Stimulated activated CD4-positive, alpha-beta T cell treated with anti-CD3 and anti-CD28 coated beads, Interleukin-15, amount 100 ng/mL, for 48 hours (primary cell): ENCODE results near the gene UGT3A1.
"Not testable (repeated sequence)": the region's sequence is repeated elsewhere in the genome, so short reads cannot be mapped to it uniquely, and the experiment has no call there.

Experiments used
- DNase-seq, 2 donors: peaks; one replicate each; pipeline ENCODE4 v3.0.0-alpha.2; 2020; ENCODE audit warnings: low read depth in 2 of 2

Gene UGT3A1, protein sequence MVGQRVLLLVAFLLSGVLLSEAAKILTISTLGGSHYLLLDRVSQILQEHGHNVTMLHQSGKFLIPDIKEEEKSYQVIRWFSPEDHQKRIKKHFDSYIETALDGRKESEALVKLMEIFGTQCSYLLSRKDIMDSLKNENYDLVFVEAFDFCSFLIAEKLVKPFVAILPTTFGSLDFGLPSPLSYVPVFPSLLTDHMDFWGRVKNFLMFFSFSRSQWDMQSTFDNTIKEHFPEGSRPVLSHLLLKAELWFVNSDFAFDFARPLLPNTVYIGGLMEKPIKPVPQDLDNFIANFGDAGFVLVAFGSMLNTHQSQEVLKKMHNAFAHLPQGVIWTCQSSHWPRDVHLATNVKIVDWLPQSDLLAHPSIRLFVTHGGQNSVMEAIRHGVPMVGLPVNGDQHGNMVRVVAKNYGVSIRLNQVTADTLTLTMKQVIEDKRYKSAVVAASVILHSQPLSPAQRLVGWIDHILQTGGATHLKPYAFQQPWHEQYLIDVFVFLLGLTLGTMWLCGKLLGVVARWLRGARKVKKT

DNA sequence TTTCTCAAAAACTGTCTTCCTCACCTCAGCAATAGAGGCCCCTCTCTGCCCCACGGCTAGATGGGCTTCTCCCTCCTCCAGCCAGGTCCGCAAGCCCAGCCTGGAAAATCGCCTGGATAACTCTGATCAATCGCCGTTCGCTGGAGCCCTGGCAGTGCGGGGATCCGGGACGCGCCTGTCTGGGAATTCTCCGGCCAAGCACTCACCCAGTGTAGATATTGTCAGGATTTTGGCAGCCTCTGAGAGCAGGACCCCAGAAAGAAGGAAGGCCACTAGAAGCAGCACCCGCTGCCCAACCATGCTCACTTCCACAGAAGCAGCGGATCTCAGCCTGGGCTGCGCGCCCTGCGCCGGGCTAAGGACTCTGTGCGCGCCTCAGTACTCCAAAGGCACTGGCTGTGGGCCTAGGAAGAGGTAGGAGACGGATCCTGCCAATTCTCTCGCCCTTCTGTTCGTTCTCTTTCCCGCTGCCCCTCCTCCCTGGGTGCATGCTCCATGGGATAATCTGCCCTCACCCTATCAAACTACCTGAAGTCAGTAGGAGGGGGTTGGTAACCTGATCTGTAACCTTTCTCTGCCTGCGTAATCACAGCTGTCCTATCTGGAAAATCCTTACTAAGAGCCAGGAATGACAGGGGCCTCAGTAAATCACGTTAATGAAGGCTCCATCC is at the start of gene UGT3A1:
Gene UGT3A1 (minus strand): TSS at position 450 of the 671 bp plus-strand sequence. CDS start 150 bp downstream, at position 300.
- no peak for DNase-seq

DNA sequence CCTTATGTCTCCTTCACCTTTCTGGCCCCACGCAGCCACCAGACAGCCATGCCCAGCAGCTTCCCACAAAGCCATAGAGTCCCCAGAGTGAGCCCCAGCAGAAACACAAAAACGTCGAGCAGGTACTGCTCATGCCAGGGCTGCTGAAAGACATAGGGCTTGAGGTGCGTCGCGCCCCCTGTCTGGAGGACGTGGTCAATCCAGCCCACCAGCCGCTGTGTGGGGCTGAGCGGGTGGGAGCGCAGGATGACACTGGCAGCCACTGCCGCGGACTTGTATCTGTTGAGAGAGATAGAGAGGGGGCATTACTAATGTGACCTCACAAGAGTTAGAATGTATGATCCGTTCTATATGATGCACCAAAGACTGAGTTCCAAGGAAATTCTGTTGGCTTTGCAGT is 44.5 kb upstream of the UGT3A1 start:
- no peak for DNase-seq

DNA sequence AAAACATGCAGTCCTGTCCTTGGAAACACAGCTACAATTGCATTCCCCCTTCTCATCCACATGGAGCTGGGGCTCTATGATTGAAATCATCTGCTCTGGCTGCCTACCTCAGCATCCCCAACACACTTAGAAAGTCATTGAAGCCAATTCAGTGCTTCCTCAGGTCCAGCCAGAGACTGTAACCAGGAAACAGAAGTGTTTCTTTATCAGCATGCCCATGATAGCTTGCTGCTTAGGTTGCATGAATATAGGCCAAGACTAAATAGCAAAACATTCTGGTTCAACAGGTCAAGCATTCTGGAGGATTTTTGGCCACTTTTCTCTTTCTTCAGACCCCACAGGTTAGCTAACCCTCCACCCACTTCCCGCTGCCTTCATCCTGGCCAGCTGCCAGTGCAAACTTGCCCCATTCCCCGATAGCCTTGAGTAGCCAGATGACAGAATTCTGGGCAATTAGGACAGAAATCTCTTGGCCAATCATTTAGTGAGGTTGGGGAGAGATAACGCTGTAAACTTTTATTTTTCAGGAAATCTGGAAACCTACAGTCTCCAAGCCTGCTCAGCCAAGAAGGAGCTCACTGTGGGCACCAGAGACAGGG is 43.4 kb upstream of the UGT3A1 start:
- DNase-seq: not testable (repeated sequence)

DNA sequence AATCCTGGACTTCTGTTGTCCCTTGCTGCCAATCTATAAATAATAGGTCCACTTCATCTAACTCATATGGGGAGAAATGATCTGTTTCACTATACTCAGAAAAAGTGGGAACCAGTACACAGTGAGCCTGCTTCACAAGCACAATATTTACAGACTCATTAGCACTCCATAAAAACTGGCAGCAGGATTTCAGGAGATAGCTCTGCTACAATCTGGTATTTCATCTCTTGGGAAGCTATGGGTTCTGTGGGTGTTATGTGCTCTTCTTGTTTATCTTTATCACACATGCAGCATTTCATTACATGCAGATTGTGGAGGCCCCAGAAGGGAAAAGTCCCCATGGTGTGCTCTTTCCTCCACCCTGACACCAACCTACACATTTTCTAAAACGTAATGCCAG is 42.3 kb upstream of the UGT3A1 start:
- no peak for DNase-seq

DNA sequence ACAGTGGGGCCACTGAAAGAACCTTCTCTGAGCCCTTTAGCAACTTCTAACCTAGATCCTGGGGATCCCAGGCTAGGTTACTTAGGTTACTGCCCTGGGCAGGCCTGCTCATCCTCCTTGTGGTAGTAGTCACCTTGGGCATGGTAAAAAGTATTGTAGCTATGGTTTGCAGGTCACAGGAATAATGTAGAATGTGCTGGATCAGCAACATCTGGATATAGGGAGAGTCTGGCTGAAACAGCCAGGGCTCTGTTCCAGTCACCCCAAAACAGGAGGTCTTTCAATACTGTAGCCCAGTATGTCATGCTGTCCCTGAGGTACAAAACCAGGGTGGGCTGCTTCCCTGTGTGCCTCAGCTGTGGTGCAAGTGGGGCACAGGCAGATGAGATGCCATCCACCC is 41.9 kb upstream of the UGT3A1 start:
- no peak for DNase-seq

DNA sequence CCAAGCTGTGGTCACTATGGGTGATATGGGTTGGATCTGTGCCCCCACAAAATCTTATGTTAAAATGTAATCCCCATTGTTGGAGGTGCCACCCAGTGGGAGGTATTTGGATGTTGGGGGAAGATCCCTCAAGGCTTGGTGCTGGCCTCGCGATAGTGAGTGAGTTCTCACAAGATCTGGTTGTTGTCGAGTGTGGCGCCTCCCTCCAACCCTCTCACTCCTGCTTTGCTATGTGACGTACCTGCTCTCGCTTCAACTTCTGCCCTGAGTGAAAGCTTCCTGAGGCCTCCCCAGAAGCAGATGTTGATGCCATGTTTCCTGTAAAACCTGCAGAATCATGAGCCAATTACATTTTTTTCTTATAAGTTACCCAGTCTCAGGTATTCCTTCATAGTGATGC is 40.0 kb upstream of the UGT3A1 start:
- DNase-seq: no peak

DNA sequence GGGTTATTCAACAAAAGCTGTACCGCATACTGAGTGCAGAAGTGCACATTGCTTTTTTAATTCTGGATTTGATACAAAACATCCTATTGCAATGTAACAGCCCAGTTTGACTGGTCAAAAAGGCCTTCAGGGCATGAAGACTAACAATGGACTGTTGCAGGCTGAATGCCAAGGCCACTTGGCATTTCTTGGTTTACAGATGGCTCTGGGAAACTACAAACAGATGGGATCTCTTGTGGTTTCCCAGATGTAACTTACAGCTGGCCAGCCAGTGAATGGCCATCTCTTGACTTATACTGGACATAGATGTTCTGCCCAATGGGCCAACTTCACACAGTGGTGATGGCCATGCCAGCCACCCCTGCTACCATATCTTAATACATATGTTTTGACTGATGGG is 38.7 kb upstream of the UGT3A1 start:
- DNase-seq: no peak

DNA sequence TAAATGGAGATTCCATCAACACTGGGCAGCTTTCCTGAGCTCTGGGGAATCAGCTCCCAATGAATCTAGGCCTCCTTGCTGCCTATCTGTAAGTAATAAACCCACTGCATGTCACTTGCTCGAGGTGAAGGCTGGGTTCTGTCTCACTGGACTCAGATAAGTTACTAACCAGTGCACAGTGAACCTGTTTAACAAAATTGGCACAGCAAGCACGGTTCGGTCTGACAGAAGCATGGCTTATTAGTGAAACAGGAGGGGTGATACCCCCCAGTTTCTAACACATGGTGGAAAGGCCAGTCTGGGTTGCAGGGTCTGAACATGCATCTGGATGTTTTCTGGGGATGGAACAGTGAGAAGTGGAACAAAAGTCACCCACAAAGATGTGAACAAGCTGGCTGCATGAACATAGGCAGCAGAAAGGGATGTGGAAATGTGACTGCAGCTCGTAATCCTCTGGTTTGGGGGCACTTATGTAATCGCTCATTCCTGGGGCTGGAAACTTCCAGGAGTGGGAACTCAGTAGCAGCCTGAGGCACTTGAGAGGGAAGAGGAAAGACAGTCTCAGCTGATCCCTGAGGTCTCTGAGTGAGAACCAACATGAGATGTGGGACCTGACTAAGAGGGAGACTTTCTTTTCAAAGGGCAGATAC is 37.8 kb upstream of the UGT3A1 start:
- DNase-seq: no peak

DNA sequence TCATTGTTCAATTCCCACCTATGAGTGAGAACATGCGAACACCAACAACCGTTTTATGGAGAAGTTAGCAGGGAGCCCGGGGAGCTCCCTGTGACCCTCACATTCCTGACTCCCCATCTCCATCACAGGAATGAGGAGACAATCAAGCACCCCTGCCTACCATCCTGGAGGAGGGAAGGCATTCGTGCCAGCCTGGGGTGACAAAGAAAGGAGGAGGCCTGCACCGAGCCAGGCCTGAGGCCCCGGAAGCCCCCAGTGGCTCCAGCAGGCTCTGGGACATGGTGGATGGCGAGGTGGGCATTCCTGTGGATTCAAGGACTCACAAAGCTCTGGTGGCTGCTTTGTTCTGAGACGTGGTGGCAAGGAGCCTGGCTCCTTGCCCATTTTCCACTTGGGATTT is 36.5 kb upstream of the UGT3A1 start:
- no peak for DNase-seq

DNA sequence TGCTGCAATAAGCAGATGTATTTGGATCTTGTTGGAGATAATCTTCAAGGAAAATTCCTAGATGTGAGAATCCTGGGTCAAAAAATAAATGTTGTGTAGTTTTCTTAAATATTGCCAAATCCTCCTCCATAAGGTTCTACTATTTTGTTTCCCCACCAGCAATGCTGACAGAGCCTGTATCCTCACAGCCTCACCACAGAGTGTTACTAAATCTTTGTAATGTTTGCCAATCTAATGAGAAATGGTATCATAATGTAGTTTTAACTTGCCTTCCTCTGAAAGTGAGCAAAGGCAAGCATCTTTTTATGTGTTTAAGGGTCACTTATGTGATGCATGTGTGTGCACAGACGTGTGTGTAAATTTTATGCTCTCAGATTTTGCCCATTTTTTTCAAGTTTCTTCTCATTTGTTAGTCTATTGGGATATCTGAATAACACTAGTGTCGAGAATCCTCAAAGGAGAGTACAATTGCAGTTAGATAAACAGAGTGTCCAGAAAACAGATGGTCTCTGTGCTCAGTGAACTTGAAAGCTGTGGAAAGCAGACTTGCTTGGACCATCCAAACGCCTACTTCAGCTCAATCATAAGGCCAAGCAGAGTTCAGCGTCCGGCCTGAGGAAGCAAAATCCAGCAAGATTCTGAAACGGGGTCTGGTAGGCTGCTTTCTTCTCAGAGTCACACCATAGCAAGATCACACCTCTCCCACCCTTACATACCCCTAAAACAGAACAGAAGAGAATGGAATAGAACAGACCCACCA is 35.7 kb upstream of the UGT3A1 start:
- no peak for DNase-seq

DNA sequence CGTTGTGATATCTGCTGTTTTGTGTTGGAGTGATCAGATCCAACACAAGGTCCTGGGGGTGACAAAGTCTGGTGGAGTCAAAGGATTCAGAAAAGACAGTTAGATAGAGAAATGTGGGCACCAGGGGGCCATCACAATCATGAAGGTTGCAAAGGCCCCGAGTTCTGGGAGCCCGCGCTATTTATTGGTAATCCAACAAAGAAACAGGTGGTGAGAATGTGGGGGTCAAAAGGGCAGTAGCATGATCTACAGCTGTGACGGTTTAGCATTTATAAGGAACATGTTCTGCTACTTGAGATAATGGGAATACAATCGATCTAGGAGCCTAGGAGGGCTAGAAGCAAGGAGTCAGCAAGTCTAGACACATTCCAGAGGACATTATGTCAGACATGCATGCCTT is 31.1 kb upstream of the UGT3A1 start:
- DNase-seq: not testable (repeated sequence)

DNA sequence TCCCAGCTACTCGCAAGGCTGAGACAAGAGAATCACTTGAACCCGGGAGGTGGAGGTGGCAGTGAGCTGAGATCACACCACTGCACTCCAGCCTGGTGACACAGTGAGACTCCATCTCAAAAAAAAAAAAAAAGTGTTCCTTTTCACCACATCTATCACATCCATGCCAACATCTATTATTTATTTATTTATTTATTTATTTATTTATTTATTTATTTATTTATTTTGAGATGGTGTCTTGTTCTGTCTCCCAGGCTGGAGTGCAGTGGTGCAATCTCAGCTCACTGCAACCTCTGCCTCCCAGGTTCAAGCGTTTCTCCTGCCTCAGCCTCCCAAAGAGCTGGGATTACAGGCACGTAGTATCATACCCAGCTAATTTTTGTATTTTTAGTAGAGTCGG is 28.4 kb upstream of the UGT3A1 start:
- DNase-seq: not testable (repeated sequence)

DNA sequence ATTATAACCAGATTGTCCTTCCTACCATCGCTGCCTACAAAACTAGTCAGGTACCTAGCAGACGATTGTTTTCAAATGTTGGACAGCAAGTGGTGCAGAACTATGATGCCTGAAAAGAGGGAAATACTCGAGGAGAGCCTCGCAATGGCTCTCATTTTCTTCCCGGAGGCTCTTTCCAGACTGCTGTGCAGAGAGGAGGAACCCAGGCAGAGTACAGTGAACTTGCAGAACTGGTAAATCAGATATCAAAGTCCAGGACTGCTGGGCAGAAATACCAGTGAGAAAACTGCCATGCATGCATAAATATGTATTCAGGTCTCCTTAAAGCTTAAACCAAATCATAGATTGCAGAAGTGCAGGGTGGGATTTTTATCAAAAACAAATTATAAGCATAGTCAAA is 26.4 kb upstream of the UGT3A1 start:
- DNase-seq: no peak

DNA sequence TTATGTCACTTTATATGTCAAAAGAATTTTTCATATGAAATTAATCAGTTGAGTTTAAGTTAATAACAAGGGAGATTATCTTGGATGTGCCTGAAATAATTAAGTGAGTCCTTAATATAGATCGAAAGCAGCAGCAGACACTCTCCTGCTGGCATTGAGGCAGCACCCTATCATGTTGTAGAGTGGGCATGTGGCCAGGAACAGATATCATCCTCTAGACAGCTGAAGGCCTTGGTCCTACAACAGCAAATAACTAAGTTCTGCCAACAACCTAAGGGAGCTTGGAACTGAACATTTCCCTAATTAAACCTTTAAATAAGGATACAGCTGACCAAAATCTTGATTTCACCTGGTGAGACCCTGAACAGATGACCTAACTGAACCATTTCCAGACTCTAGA is 25.8 kb upstream of the UGT3A1 start:
- DNase-seq: no peak

DNA sequence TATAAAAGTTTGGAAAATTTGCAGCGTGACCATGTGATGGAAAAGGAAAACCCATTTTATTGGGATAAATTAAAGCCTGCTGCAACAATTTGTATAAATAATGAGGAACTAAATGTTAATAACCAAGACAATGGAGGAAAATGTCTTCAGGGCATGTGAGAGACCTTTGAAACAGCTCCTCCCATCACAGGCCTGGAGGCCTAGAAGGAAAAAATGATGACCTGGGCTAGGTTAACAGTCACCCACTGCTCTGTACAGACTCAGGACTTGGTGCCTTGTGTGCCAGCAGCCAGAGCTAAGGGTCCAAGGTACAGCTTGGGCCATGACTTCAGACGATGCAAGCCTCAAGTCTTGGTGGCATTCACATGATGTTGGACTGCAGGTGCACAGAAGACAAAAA is 22.0 kb upstream of the UGT3A1 start:
- no peak for DNase-seq

DNA sequence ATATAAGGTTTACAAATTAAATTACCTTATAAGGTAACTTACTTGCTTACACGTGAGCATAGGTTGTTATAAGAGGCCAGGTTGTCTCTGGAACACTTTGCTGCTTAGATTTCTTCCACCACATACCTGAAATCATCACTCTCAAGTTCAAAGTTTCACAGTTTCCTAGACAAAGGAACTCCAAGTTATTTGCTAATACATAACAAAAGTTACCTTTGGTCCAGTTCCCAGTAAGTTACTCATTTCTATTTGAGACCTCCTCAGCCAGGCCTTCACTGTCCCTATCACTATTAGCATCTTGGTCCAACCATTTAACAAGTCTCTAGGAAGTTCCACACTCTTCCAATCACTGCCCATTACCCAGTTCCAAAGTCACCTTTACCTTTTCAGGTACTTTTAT is 18.5 kb upstream of the UGT3A1 start:
- DNase-seq: no peak

DNA sequence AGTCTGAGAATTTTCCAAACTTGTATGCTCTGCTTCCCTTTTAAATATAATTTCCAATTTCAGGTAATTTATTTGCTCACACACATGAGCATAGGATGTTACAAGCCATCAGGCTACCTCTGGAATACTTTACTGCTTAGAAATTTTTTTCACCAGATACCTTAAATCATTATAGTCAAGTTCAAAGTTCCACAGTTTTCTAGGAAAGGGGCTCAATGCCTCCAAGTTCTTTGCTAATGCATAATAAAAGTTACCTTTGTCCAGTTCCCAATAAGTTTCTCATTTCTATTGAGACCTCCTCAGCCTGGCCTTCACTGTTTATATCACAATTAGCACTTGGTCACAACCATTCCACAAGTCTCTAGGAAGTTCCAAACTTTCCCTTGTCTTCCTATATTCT is 16.2 kb upstream of the UGT3A1 start:
- DNase-seq: no peak

DNA sequence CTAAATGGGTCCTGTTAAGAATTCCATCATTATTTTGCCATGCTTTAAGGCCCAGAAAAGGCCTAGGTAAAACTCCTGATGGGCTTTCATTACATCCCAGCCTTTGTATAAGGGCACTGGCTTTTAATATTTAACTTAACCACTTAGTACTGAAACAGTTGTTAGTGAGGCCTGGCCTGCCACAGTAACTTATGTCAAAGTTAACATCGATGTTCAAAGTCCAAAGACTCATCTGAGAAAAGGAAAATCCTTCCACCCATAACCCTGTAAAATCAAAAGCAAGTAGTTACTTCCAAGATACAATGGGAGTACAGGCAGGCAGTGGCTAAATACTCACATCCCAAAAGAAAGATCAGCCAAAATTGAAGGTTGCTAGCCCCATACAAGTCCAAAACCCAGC is 15.0 kb upstream of the UGT3A1 start:
- no peak for DNase-seq

DNA sequence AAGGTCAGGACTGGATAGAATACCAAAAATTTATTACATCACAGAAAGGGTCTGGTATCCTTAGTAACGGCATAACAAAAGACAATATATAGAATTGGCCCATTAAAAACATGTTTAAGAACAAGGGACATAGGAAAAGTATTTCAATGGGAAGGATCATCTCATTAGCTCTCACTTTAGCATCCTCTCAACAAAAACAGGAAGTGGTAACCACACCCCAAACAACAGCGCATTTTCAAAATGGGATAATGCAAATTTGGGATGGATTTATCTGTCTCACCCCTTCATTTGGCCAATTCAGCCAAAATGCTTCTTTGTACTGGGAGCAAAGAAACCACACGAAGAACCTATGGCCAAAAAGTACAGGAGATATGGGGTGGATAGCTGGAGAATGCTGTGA is 9.8 kb upstream of the UGT3A1 start:
- no peak for DNase-seq

DNA sequence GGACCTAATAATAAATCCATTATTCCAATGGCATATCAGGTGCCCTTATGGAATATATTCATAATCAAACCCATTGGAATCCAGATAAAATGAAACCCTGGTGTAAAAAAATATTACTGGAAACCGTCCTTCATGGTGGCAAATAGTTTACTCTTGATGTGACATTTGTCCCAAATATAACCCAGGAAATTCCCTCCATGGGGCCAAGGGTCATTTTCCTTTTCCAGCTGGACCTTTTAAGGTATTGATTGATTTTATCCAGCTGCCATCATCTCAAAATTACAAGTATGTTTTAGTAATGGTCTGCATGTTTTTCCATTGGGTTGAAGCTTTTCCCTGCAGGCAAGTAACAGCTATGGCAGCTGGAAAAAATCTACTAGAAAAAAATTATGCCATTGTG is 8.4 kb upstream of the UGT3A1 start:
- DNase-seq: no peak

DNA sequence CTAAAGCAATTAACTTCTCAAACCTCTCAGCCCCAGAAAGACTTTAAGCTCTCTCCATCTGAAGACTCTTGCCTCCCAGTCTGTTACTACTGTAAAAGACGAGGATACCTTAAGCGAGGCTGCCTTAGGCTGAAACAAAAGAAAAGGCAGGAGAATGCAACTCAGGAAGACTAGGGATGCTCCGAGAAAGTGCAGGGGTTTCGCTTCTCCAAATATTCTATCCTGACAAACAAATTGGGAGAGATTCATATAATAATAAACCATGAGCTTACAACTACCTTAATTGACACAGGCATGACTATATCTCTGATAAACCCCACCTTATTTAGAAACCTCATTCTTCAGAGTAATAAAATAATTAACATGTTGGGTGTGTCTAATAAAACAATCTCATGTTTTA is 4.9 kb upstream of the UGT3A1 start:
- no peak for DNase-seq

DNA sequence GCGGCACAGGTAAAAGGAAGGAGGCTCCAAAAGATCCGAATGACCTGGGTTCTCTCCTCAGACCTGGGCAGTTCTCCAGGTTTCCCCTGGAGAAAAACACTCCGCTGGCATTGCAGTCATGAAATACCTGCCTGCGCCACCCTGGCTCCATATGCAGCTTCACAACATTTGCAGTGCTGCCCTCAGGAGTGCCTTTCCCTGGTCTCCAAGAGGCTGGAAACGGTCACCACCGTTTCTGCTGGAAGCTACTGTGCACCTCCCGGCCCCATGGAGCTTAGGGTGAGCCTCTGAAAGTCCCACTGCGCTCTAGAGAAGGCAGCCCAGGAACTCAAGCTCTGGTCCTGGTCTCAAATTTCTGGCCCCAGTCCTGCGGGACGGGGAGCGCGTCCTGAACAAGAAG is 670 bp downstream of the UGT3A1 start:
- no peak for DNase-seq
